T47D (cell line): Measurements from ENCODE around the gene CABLES2.

Source experiments
- DNase-seq, 2 experiments: peaks; one replicate each; pipeline versions ENCODE4 v3.0.0 to v3.0.0-alpha.2; 2011 to 2012; ENCODE audit warnings: low read depth in 1 of 2, low spot score in 1 of 2
- JUND ChIP-seq: IDR thresholded peaks from 2 replicates; pipeline ENCODE4 v1.6.1; 2012; ENCODE audit warnings: low read depth
- in situ Hi-C: cut with HindIII; loops from 2 replicates; pipeline ENCODE4 v1.10.0; 2016; ENCODE audit warnings: low sequenced_read_pairs, low pct_unique_long_range_greater_than_20kb

CABLES2 gene

GRCh38 chr20:62411479-62412193 lies 4.6 kb upstream of the CABLES2 start:
- DNase-seq = no peak
- in situ Hi-C loops = no loop called here
- no peak for TF ChIP-seq JUND

- DNase-seq = no peak
- no peak for TF ChIP-seq JUND
- in situ Hi-C loops = no loop called here
Measured at GRCh38 chr20:62410746-62411478, 3.8 kb upstream of the CABLES2 start.

- peak; percentile 70 to 79 for DNase-seq
- in situ Hi-C loops = no loop called here
- no peak for TF ChIP-seq JUND
Measured at GRCh38 chr20:62409931-62410745, 3.1 kb upstream of the CABLES2 start.

GRCh38 chr20:62409086-62409853 lies 2.2 kb upstream of the CABLES2 start:
- in situ Hi-C loops = no loop called here
- no peak for TF ChIP-seq JUND
- DNase-seq = no peak

GRCh38 chr20:62408640-62409039 lies 1.6 kb upstream of the CABLES2 start:
- no peak for DNase-seq
- TF ChIP-seq JUND = no peak
- in situ Hi-C loops = no loop called here

GRCh38 chr20:62408055-62408454 lies 970 bp upstream of the CABLES2 start:
- in situ Hi-C loops = no loop called here
- no peak for DNase-seq
- TF ChIP-seq JUND = no peak

- in situ Hi-C loops = no loop called here
- no peak for DNase-seq
- no peak for TF ChIP-seq JUND
Measured at GRCh38 chr20:62406635-62407176, 379 bp downstream of the CABLES2 start.

GRCh38 chr20:62405981-62406513 lies 1.0 kb downstream of the CABLES2 start:
- DNase-seq = no peak
- TF ChIP-seq JUND = no peak
- in situ Hi-C loops = no loop called here

GRCh38 chr20:62405108-62405980 lies 1.7 kb downstream of the CABLES2 start:
- in situ Hi-C loops = no loop called here
- peak; percentile 51 to 72 for DNase-seq
- TF ChIP-seq JUND = no peak

- no peak for DNase-seq
- no peak for TF ChIP-seq JUND
- in situ Hi-C loops = no loop called here
Measured at GRCh38 chr20:62404761-62405107, 2.4 kb downstream of the CABLES2 start.

- TF ChIP-seq JUND = no peak
- in situ Hi-C loops = no loop called here
- no peak for DNase-seq
Measured at GRCh38 chr20:62404112-62404665, 2.9 kb downstream of the CABLES2 start.
